Liver (tissue), 3 donors: ENCODE measurements around the gene DSG2.

Experiments used
- CTCF ChIP-seq: fragments of 150-350 bp; IDR thresholded peaks from 2 replicates; pipeline ENCODE4 v1.5.1; 2017; ENCODE audit warnings: improper control_type of control experiment, low read depth, low read length; ENCODE audit not compliant: missing input control
- JUND ChIP-seq, 2 donors: IDR thresholded peaks; 2 replicates each; pipeline ENCODE4 v1.6.1; 2016; ENCODE audit warnings: antibody characterized with exemption in 2 of 2
- donor health status: healthy.
- donor health status: healthy.

DNA sequence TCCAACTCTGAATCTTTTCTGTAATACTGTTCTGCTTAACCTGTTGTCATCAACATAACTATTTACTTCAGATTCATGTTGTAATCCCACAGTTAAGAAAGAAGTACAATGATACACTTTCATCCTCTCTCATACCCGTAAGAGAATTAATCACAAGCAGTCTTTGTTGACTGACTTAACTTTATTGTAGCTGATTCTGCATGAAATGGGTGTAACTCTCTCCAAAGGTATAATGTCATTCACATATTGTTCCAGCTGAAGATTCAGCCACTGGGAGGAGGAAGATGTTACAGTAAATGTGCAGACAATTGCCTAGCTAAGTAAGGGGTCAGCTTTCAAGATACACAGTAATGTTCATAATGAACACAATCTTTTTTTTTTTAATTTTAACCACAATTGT lies 13.5 kb upstream of the DSG2 start:
- TF ChIP-seq CTCF (no peak), JUND (IDR thresholded peaks at IDR 0.05) (no peak)
